GM10847 (cell line): ENCODE data around the gene MED20.

Experiments used
- POLR2A ChIP-seq: IDR thresholded peaks from 2 replicates; pipeline ENCODE4 v1.6.1; 2011; ENCODE audit not compliant: insufficient read length; ENCODE audit errors: extremely low read depth

The MED20 gene

GRCh38 chr6:41947581-41948220 is 26.8 kb upstream of the MED20 start:
- TF ChIP-seq POLR2A, result no peak

GRCh38 chr6:41943456-41943855 is 22.5 kb upstream of the MED20 start:
- TF ChIP-seq POLR2A, result no peak

GRCh38 chr6:41942067-41942851 is 21.3 kb upstream of the MED20 start:
- no peak for TF ChIP-seq POLR2A

GRCh38 chr6:41941280-41942066 is 20.5 kb upstream of the MED20 start, which contains the start of gene CCND3:
Gene CCND3 (minus strand): TSS chr6:41941808. CDS start chr6:41941649, 159 bp downstream.
- peak; percentile 47 for TF ChIP-seq POLR2A

- TF ChIP-seq POLR2A, result no peak
These were observed 19.9 kb upstream of the MED20 start for GRCh38 chr6:41940759-41941279.

GRCh38 chr6:41939848-41940758 is 19.2 kb upstream of the MED20 start:
- no peak for TF ChIP-seq POLR2A

- no peak for TF ChIP-seq POLR2A
These were observed 18.4 kb upstream of the MED20 start for GRCh38 chr6:41939176-41939847.

GRCh38 chr6:41938590-41939175 is 17.7 kb upstream of the MED20 start:
- no peak for TF ChIP-seq POLR2A

- no peak for TF ChIP-seq POLR2A
These were observed 17.1 kb upstream of the MED20 start for GRCh38 chr6:41937861-41938574.

- no peak for TF ChIP-seq POLR2A
These were observed 16.5 kb upstream of the MED20 start for GRCh38 chr6:41937472-41937860.

- TF ChIP-seq POLR2A, result no peak
These were observed 15.3 kb upstream of the MED20 start for GRCh38 chr6:41936073-41936837.

GRCh38 chr6:41935685-41936072 is 14.7 kb upstream of the MED20 start:
- TF ChIP-seq POLR2A, result no peak
